ENCODE results near the gene GARIN5B. TPM values are rescaled to one million over a fixed set of nuclear protein-coding genes. Genes with fewer than 3 reads are reported as not detected.

The GARIN5B gene
- polyA plus RNA-seq, 3 donors = not detected

DNA sequence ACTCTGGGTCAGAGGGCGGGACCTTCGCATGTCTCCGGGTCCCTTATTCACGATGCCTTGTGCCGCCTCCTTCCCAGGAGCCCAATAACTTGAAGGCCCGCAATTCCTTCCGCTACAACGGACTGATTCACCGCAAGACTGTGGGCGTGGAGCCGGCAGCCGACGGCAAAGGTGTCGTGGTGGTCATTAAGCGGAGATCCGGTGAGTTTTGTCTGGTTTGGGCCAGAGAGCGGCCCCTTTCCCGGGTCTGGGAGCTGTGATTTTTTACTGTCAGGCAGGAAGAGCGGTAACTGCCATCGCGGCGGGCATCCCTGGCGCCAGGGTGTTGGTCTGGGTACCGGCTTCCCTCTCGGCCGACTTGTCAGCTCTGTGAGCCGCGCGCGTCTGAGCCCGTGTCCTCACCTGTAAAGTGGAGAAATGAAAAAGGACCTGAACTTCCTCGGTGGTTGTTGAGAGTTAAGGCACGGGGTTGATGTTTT is 23.5 kb upstream of the GARIN5B start:
- H3K4me1 Mint-ChIP-seq = peaks cover 62% of the 10 kb centered on the region
- H3K27ac ChIP-seq (ENCODE audit: low read depth in 1 of 2, low read length in 2 of 2) = peak overlapping the region; percentile 63 to 93
- peaks cover 57% of the 10 kb centered on the region for H4K20me1 ChIP-seq (ENCODE audit: insufficient read depth, low read length)
- H3K4me1 ChIP-seq (ENCODE audit: control insufficient read depth in 1 of 2, insufficient read depth in 2 of 2, low read length in 2 of 2) = peaks cover 43 to 56% of the 10 kb centered on the region in 2 donors
- intact Hi-C loops (cut with micrococcal nuclease) = loop anchor here (1.0 to 5.0 kb wide), 3 partner anchors 20 to 84 kb away; partner anchors contain the start of gene UBE2S (in 2 of the 2)
- no peaks in the 10 kb centered on the region for H3K9me3 ChIP-seq (replicated peaks in 1 of 2; ENCODE audit: control insufficient read depth in 1 of 2, insufficient read depth in 1 of 2, low read length in 2 of 2)
- H3K79me2 ChIP-seq (ENCODE audit: insufficient read depth, low read length) = peaks cover 43% of the 10 kb centered on the region
- H3K9me3 Mint-ChIP-seq = peaks cover 0 to 2% (median 0%) of the 10 kb centered on the region in 7 donors
- H3K36me3 ChIP-seq (replicated peaks in 1 of 2; ENCODE audit: control insufficient read depth in 1 of 2, insufficient read depth in 2 of 2, low read length in 2 of 2) = peaks cover 40 to 43% of the 10 kb centered on the region in 2 donors
- TF ChIP-seq, protein P1, sequence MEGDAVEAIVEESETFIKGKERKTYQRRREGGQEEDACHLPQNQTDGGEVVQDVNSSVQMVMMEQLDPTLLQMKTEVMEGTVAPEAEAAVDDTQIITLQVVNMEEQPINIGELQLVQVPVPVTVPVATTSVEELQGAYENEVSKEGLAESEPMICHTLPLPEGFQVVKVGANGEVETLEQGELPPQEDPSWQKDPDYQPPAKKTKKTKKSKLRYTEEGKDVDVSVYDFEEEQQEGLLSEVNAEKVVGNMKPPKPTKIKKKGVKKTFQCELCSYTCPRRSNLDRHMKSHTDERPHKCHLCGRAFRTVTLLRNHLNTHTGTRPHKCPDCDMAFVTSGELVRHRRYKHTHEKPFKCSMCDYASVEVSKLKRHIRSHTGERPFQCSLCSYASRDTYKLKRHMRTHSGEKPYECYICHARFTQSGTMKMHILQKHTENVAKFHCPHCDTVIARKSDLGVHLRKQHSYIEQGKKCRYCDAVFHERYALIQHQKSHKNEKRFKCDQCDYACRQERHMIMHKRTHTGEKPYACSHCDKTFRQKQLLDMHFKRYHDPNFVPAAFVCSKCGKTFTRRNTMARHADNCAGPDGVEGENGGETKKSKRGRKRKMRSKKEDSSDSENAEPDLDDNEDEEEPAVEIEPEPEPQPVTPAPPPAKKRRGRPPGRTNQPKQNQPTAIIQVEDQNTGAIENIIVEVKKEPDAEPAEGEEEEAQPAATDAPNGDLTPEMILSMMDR (IDR thresholded peaks at IDR 0.05) = no peak
- H3K27me3 Mint-ChIP-seq (ENCODE audit: low read depth in 3 of 3) = peaks cover under 1 to 14% (median 6%) of the 10 kb centered on the region in 3 donors
- peak overlapping the region; percentile 85 to 95 (median 92) for H3K4me3 ChIP-seq (replicated peaks in 1 of 3; ENCODE audit: low read depth in 2 of 3, low read length in 3 of 3)
- peak overlapping the region; percentile 83 for H3K9ac ChIP-seq (ENCODE audit: insufficient read depth, low read length, poor library complexity, severe bottlenecking)
- 3% methylated on average over 32 of the region's 33 CpGs for WGBS (ENCODE audit: insufficient coverage)
- H3K27me3 ChIP-seq (ENCODE audit: control insufficient read depth in 2 of 2, insufficient read depth in 2 of 2, low read length in 2 of 2) = no peaks in the 10 kb centered on the region
- H3K4me2 ChIP-seq (replicated peaks; ENCODE audit: extremely low read depth, low read length, poor library complexity, severe bottlenecking) = peak overlapping the region; percentile 99
- DNase-seq = peak in 1 of 3 donors; percentile 54
- H2AFZ ChIP-seq (ENCODE audit: insufficient read depth, low read depth, low read length, poor library complexity, severe bottlenecking) = peak overlapping the region; percentile 76
- H3K36me3 Mint-ChIP-seq = peaks cover 44% of the 10 kb centered on the region in 2 donors
- H3K27ac Mint-ChIP-seq = peak overlapping the region; percentile 96 to 99 (median 97)
- peak overlapping the region; percentile 100 for H3K4me3 Mint-ChIP-seq

DNA sequence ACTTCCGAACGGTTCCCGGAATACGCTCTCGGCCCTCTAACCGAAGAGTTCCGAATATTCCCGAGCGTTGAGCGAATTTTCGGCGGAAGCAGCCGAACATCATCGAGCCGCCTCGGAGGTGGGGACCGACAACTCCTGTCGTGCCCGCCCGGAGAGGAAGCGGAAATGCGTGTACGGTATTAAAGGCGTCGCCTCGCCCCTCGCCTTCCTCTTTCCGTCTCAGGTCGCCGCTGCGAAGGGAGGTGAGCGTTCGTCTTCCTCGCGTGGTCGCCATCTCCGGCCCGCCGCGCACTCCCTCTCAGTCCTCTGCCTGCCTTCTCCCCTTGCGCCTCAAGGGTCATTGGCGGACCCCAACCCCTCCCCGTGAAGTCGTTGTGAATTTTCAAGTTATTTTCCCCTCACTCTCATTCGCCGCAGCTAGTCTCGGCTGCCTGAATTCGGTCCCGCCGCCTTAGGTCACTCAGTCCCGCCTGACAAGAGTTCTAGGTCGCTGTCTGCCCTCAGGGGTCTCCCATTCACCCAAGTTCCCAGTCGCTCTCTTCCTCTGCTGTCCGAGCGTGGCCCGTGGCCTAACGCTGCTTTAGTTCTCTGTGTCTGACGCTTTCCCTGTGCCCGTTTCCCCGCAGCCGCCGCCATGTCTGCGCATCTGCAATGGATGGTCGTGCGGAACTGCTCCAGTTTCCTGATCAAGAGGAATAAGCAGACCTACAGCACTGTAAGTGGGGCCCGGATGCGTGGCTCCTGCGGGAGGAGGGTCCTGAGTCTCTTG is 22.8 kb upstream of the GARIN5B start, which contains the start of gene RPL28:
TSS of gene RPL28 (plus strand) at position 209 of the 769 bp plus-strand sequence. CDS start at position 635, 426 bp downstream.
- intact Hi-C loops (cut with micrococcal nuclease) = loop anchor here (1.0 to 5.0 kb wide), 4 partner anchors 21 to 84 kb away; partner anchors contain the start of genes UBE2S (in 2 of the 2) and KMT5C (in 1 of the 2)
- peaks cover 42 to 44% of the 10 kb centered on the region in 2 donors for H3K36me3 Mint-ChIP-seq
- H3K4me3 Mint-ChIP-seq = peak within 1 kb of the TSS; percentile 100
- Histone ChIP-seq H3K27me3 (ENCODE audit: control insufficient read depth in 2 of 2, insufficient read depth in 2 of 2, low read length in 2 of 2) (no peaks in the 10 kb centered on the region), H3K79me2 (ENCODE audit: insufficient read depth, low read length) (peaks cover 43% of the 10 kb centered on the region), H3K4me2 (replicated peaks; ENCODE audit: extremely low read depth, low read length, poor library complexity, severe bottlenecking) (peak within 1 kb of the TSS; percentile 99), H3K9ac (ENCODE audit: insufficient read depth, low read length, poor library complexity, severe bottlenecking) (peak within 1 kb of the TSS; percentile 83), H2AFZ (ENCODE audit: insufficient read depth, low read depth, low read length, poor library complexity, severe bottlenecking) (peak within 1 kb of the TSS; percentile 90), H3K36me3 (replicated peaks in 1 of 2; ENCODE audit: control insufficient read depth in 1 of 2, insufficient read depth in 2 of 2, low read length in 2 of 2) (peaks cover 38% of the 10 kb centered on the region in 2 donors), H4K20me1 (ENCODE audit: insufficient read depth, low read length) (peaks cover 51% of the 10 kb centered on the region), H3K4me3 (replicated peaks in 1 of 3; ENCODE audit: low read depth in 2 of 3, low read length in 3 of 3) (peak within 1 kb of the TSS; percentile 85 to 95 (median 92)), H3K9me3 (replicated peaks in 1 of 2; ENCODE audit: control insufficient read depth in 1 of 2, insufficient read depth in 1 of 2, low read length in 2 of 2) (no peaks in the 10 kb centered on the region), H3K27ac (ENCODE audit: low read depth in 1 of 2, low read length in 2 of 2) (peak within 1 kb of the TSS; percentile 63 to 93), H3K4me1 (ENCODE audit: control insufficient read depth in 1 of 2, insufficient read depth in 2 of 2, low read length in 2 of 2) (peaks cover 43 to 56% of the 10 kb centered on the region in 2 donors)
- TF ChIP-seq, protein P1 (IDR thresholded peaks at IDR 0.05) = no peak
- H3K4me1 Mint-ChIP-seq = peaks cover 62% of the 10 kb centered on the region
- peak within 1 kb of the TSS; percentile 96 to 99 (median 97) for H3K27ac Mint-ChIP-seq
- peaks cover 2 to 14% (median 6%) of the 10 kb centered on the region in 3 donors for H3K27me3 Mint-ChIP-seq (ENCODE audit: low read depth in 3 of 3)
- peak; percentile 98 to 99 (median 98) for DNase-seq
- WGBS (ENCODE audit: insufficient coverage) = 0% methylated on average over 68 of the region's 68 CpGs
- H3K9me3 Mint-ChIP-seq = peaks cover 0 to 2% (median 0%) of the 10 kb centered on the region in 7 donors
